Measurements from ENCODE around the gene UGT1A9. TPM values are rescaled to one million over a fixed set of nuclear protein-coding genes. Genes with fewer than 3 reads are reported as not detected.

The UGT1A9 gene
- total and polyA plus RNA-seq, 10 of the 15 experiments (the other 5 are each of a cell fraction or from before 2014, with no cell fraction given), result 0.07 TPM; not detected in 9

DNA sequence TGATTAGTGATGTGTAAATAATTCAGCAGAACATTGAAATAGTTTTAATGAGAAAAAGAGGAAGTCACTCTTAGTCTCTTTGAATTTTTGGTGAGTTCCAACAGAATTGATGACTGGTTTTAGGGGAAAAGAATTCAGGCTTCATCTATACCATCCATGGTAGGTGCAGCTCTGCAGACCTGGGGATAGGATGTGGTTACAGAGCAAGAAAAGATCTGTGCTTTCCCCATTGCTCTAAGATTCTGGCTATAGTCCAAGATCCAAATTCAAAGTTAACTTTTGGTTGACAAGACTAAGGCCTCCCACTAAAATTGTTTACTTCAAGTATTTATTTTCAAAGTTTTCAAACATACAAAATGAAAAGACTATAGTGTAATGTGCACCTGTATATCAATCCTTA lies 31.8 kb upstream of the UGT1A9 start (continued):
- no peak for TF ChIP-seq CHD2 (IDR thresholded peaks at IDR 0.05; ENCODE audit: borderline replicate concordance, low read depth, low read length)
- no peak for TF ChIP-seq RFX5 (IDR thresholded peaks at IDR 0.05; ENCODE audit: low read depth, low read length)
- no peak for TF ChIP-seq CREM (IDR thresholded peaks at IDR 0.05; ENCODE audit: low read depth)
- TF ChIP-seq, protein P1, sequence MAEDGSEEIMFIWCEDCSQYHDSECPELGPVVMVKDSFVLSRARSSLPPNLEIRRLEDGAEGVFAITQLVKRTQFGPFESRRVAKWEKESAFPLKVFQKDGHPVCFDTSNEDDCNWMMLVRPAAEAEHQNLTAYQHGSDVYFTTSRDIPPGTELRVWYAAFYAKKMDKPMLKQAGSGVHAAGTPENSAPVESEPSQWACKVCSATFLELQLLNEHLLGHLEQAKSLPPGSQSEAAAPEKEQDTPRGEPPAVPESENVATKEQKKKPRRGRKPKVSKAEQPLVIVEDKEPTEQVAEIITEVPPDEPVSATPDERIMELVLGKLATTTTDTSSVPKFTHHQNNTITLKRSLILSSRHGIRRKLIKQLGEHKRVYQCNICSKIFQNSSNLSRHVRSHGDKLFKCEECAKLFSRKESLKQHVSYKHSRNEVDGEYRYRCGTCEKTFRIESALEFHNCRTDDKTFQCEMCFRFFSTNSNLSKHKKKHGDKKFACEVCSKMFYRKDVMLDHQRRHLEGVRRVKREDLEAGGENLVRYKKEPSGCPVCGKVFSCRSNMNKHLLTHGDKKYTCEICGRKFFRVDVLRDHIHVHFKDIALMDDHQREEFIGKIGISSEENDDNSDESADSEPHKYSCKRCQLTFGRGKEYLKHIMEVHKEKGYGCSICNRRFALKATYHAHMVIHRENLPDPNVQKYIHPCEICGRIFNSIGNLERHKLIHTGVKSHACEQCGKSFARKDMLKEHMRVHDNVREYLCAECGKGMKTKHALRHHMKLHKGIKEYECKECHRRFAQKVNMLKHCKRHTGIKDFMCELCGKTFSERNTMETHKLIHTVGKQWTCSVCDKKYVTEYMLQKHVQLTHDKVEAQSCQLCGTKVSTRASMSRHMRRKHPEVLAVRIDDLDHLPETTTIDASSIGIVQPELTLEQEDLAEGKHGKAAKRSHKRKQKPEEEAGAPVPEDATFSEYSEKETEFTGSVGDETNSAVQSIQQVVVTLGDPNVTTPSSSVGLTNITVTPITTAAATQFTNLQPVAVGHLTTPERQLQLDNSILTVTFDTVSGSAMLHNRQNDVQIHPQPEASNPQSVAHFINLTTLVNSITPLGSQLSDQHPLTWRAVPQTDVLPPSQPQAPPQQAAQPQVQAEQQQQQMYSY (CRISPR knock-in tag; IDR thresholded peaks at IDR 0.05), result no peak
- no peak for TF ChIP-seq POLR2AphosphoS5 (IDR thresholded peaks at IDR 0.05; ENCODE audit: low read length)
- no peak for TF ChIP-seq ETV6 (conservative IDR thresholded peaks at IDR 0.05 in 1 of 2, IDR thresholded peaks at IDR 0.05 in 1 of 2; ENCODE audit: borderline replicate concordance in 1 of 2, low read depth in 1 of 2)
- no peak for TF ChIP-seq YY1 (IDR thresholded peaks at IDR 0.05; ENCODE audit: low read depth, low read length)
- TF ChIP-seq, protein P2, sequence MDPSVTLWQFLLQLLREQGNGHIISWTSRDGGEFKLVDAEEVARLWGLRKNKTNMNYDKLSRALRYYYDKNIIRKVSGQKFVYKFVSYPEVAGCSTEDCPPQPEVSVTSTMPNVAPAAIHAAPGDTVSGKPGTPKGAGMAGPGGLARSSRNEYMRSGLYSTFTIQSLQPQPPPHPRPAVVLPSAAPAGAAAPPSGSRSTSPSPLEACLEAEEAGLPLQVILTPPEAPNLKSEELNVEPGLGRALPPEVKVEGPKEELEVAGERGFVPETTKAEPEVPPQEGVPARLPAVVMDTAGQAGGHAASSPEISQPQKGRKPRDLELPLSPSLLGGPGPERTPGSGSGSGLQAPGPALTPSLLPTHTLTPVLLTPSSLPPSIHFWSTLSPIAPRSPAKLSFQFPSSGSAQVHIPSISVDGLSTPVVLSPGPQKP (IDR thresholded peaks at IDR 0.05; ENCODE audit: low read depth, low read length), result no peak
- TF ChIP-seq HDAC2 (IDR thresholded peaks at IDR 0.05), result no peak
- no peak for TF ChIP-seq POLR2AphosphoS2 (IDR thresholded peaks at IDR 0.05; ENCODE audit: low read depth, low read length)
- TF ChIP-seq MYB (IDR thresholded peaks at IDR 0.05; ENCODE audit: borderline replicate concordance, low read depth, low read length), result no peak
- no peak for TF ChIP-seq HDGF (IDR thresholded peaks at IDR 0.05)
